Left hindlimb (tissue), 1 donor: ENCODE results near the gene MID1.
"Not testable (repeated sequence)": the region's sequence is repeated elsewhere in the genome, so short reads cannot be mapped to it uniquely, and the experiment has no call there.

Experiments
- DNase-seq: peaks from one replicate; pipeline ENCODE4 v3.0.0-alpha.2; 2018

MID1 gene

GRCh38 chrX:10615931-10616774 lies 4.2 kb downstream of the MID1 start:
- peak; percentile 43 for DNase-seq

- no peak for DNase-seq
Measured at GRCh38 chrX:10612215-10612614, 8.2 kb downstream of the MID1 start.

GRCh38 chrX:10611441-10612090 lies 8.8 kb downstream of the MID1 start:
- no peak for DNase-seq

- DNase-seq, result no peak
Measured at GRCh38 chrX:10608099-10608498, 12.3 kb downstream of the MID1 start.

GRCh38 chrX:10607233-10607632 lies 13.2 kb downstream of the MID1 start:
- DNase-seq, result no peak

GRCh38 chrX:10603612-10604011 lies 16.8 kb downstream of the MID1 start:
- no peak for DNase-seq

- no peak for DNase-seq
Measured at GRCh38 chrX:10602646-10603045, 17.7 kb downstream of the MID1 start.

- DNase-seq, result no peak
Measured at GRCh38 chrX:10600479-10600878, 19.9 kb downstream of the MID1 start.

GRCh38 chrX:10598540-10598939 lies 21.8 kb downstream of the MID1 start:
- DNase-seq, result no peak

- no peak for DNase-seq
Measured at GRCh38 chrX:10597871-10598270, 22.5 kb downstream of the MID1 start.

- no peak for DNase-seq
Measured at GRCh38 chrX:10591363-10592335, 28.7 kb downstream of the MID1 start.

- not testable (repeated sequence) for DNase-seq
Measured at GRCh38 chrX:10589787-10590186, 30.6 kb downstream of the MID1 start.

- no peak for DNase-seq
Measured at GRCh38 chrX:10589098-10589497, 31.3 kb downstream of the MID1 start.

GRCh38 chrX:10584882-10585281 lies 35.5 kb downstream of the MID1 start:
- DNase-seq, result not testable (repeated sequence)

GRCh38 chrX:10582945-10583344 lies 37.4 kb downstream of the MID1 start:
- no peak for DNase-seq

GRCh38 chrX:10582215-10582733 lies 38.1 kb downstream of the MID1 start:
- no peak for DNase-seq

- no peak for DNase-seq
Measured at GRCh38 chrX:10579112-10580011, 41.0 kb downstream of the MID1 start.

- DNase-seq, result no peak
Measured at GRCh38 chrX:10578527-10578926, 41.9 kb downstream of the MID1 start.

- no peak for DNase-seq
Measured at GRCh38 chrX:10577853-10578252, 42.5 kb downstream of the MID1 start.

- no peak for DNase-seq
Measured at GRCh38 chrX:10576777-10577447, 43.5 kb downstream of the MID1 start.

GRCh38 chrX:10576186-10576585 lies 44.2 kb downstream of the MID1 start:
- DNase-seq, result no peak
